ENCODE data around the gene ERICH3. TPM values are rescaled to one million over a fixed set of nuclear protein-coding genes. Genes with fewer than 3 reads are reported as not detected.

The ERICH3 gene
- total RNA-seq, 4 donors from 2014 or later: under 0.01 to 0.06 TPM; not detected in 2

DNA sequence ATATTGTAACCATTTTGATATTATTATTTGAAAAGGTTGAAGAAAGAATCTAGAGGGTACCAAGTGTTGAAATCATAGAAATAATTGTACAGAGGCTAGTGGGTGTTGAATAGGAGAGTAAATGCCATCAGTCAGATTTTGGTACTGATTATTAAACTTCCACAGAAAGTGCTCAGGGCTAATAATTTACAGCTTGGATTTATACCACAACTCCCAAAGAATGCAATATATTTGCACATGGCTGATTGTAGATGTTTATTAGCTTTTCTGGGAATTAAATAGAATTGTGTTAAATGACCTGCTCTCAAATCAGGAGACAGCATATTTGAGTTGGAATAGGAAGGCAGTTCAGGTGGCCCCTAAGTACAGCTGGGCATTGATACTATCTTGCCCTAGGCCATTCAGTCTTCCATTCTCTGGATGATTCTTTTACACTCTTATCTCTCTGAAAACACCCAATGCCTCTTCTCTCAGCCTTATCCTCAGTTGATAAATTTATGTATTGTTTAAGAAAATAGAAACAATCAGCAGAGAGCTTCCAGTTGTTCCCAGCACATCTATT is 63.7 kb downstream of the ERICH3 start:
- TF ChIP-seq POLR2AphosphoS5 (IDR thresholded peaks at IDR 0.05): no peak
- TF ChIP-seq, protein P1, sequence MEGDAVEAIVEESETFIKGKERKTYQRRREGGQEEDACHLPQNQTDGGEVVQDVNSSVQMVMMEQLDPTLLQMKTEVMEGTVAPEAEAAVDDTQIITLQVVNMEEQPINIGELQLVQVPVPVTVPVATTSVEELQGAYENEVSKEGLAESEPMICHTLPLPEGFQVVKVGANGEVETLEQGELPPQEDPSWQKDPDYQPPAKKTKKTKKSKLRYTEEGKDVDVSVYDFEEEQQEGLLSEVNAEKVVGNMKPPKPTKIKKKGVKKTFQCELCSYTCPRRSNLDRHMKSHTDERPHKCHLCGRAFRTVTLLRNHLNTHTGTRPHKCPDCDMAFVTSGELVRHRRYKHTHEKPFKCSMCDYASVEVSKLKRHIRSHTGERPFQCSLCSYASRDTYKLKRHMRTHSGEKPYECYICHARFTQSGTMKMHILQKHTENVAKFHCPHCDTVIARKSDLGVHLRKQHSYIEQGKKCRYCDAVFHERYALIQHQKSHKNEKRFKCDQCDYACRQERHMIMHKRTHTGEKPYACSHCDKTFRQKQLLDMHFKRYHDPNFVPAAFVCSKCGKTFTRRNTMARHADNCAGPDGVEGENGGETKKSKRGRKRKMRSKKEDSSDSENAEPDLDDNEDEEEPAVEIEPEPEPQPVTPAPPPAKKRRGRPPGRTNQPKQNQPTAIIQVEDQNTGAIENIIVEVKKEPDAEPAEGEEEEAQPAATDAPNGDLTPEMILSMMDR (IDR thresholded peaks at IDR 0.05): no peak
- no peak for TF ChIP-seq EP300 (IDR thresholded peaks at IDR 0.05)
- no peak for TF ChIP-seq POLR2A (IDR thresholded peaks at IDR 0.05; ENCODE audit: low read depth)
- Histone ChIP-seq H3K4me1 (no peaks in the 10 kb centered on the region), H3K36me3 (no peaks in the 10 kb centered on the region), H3K27me3 (no peaks in the 10 kb centered on the region), H3K27ac (replicated peaks in 1 of 4) (no peak overlapping the region), H3K9me3 (peaks cover 0 to 1% (median 0%) of the 10 kb centered on the region in 4 donors), H3K4me3 (no peak overlapping the region)
- intact Hi-C loops (cut with DNase I): no loop called here
- DNase-seq (ENCODE audit: extremely low spot score): no peak

DNA sequence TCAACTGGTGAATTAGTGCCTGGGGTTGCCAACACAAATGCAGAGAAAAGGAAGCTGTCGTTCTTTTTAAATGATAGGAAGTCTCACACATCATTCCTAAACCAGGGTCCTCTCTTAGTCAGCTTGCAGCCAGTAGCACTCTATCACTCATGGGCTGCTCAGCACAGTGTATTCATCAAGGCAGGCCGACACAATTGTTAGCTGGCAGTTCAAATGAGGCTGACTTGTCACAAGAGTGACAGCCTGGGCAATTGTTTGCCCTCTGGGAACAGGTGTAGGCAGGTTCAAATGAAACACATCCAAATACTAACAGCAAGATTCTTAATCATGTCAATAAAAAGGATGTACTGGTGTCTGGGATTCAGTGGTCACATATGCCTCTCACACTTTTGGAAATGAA is 76.9 kb downstream of the ERICH3 start:
- intact Hi-C loops (cut with DNase I): no loop called here
- TF ChIP-seq, protein P1 (IDR thresholded peaks at IDR 0.05): no peak
- TF ChIP-seq POLR2A (IDR thresholded peaks at IDR 0.05; ENCODE audit: low read depth) (no peak), EP300 (IDR thresholded peaks at IDR 0.05) (no peak), POLR2AphosphoS5 (IDR thresholded peaks at IDR 0.05) (no peak)
- Histone ChIP-seq H3K4me3 (no peak overlapping the region), H3K36me3 (no peaks in the 10 kb centered on the region), H3K9me3 (no peaks in the 10 kb centered on the region), H3K27ac (replicated peaks in 1 of 4) (no peak overlapping the region), H3K27me3 (no peaks in the 10 kb centered on the region), H3K4me1 (no peaks in the 10 kb centered on the region)
- DNase-seq (ENCODE audit: extremely low spot score): no peak
- WGBS: 34% methylated on average over 2 of the region's 2 CpGs

DNA sequence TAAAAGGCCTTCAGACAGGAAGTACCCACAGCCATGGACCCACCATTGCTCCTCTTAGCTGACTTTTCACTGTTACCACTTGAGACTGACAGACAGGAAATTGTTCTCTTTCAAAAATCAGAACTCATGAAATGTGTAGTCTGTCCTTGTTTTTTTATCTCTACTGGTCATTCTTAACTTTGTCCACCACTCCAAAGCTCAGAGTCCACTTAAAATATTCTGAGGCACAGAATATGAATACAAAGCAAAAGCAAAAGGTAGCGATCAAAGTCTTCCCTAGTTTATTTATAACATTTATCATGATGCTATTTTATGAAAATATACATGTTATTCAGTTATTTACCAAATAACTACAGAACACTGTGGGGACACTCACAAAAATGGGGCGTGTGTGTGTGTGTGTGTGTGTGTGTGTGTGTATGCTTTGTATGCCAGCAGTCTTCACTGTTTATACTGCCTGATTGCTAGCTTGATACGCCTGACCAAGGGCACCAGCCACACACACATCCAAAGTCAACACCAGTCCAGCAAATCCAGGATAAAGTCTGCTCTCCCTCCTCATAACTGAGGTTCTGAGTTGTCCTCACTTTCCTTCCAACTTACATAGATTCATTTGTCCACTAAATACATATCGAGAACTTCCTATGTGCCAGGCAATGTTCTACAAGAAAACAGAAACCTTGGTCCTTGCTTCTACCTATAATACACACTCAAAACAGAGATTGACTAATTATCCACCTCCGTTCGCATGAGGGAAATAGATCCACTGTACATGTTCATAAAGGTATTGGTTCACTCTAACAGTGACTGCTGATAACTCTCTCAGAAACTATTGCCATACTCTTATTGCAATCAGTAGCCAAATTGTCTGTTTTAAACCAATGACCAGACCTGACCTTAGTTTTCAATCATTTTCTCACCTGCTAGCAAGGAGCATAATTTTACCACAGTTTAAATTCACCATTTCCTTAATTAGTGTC is 79.4 kb downstream of the ERICH3 start:
- intact Hi-C loops (cut with DNase I): no loop called here
- Histone ChIP-seq H3K36me3 (no peaks in the 10 kb centered on the region), H3K4me1 (no peaks in the 10 kb centered on the region), H3K27ac (replicated peaks in 1 of 4) (no peak overlapping the region), H3K4me3 (no peak overlapping the region), H3K9me3 (no peaks in the 10 kb centered on the region), H3K27me3 (no peaks in the 10 kb centered on the region)
- TF ChIP-seq, protein P1 (IDR thresholded peaks at IDR 0.05): no peak
- TF ChIP-seq POLR2AphosphoS5 (IDR thresholded peaks at IDR 0.05) (no peak), EP300 (IDR thresholded peaks at IDR 0.05) (no peak), POLR2A (IDR thresholded peaks at IDR 0.05; ENCODE audit: low read depth) (no peak)
- 84% methylated on average over 6 of the region's 6 CpGs for WGBS
- no peak for DNase-seq (ENCODE audit: extremely low spot score)

DNA sequence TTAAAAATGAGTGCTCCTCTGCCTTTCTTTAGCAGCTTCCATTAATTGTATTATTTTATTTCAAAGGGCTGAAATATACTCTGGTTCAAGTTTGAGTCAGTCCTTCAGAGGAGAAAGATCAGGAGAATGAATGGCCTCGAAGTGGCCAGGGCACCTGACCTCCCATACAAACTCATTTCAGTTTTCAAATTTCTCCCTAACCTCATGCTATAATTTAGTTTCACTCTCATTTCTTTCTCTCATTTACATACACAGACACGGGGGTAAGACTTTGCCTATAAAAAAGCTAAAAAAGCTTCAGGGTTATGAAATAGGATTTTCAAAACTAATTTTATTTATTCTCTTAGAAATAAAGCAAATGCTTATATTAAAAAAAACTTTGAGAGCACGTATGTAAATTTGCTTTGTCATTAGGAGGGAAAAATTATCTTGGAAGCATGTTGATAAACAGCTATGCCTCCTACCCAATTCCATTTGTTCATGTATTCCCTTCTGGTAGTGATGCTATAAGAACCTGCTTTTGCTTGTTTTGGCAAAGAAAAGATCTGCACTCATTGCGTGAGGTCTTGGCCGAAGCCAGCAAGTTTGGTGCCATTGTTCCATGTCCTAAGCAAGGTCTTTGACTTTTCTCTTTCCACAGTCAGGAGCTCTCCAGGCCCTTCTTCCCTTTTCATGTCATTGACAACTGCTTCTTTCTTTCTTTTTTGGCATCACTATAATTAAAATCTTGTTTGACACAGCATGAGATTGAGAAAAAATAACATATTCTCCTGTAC is 80.8 kb downstream of the ERICH3 start:
- no peak for DNase-seq (ENCODE audit: extremely low spot score)
- H3K36me3 ChIP-seq: no peaks in the 10 kb centered on the region
- H3K4me1 ChIP-seq: no peaks in the 10 kb centered on the region
- H3K9me3 ChIP-seq: no peaks in the 10 kb centered on the region
- H3K27ac ChIP-seq (replicated peaks in 1 of 4): no peak overlapping the region
- intact Hi-C loops (cut with DNase I): no loop called here
- H3K4me3 ChIP-seq: no peak overlapping the region
- H3K27me3 ChIP-seq: no peaks in the 10 kb centered on the region
- TF ChIP-seq POLR2A (IDR thresholded peaks at IDR 0.05; ENCODE audit: low read depth) (no peak), POLR2AphosphoS5 (IDR thresholded peaks at IDR 0.05) (no peak), EP300 (IDR thresholded peaks at IDR 0.05) (no peak)
- TF ChIP-seq, protein P1 (IDR thresholded peaks at IDR 0.05): no peak
- WGBS: 78% methylated on average over 5 of the region's 5 CpGs

Data from esophagus muscularis mucosa (tissue), 4 donors.